Natural killer cell (primary cell): ENCODE results near the gene SEMA4B. TPM values are rescaled to one million over a fixed set of nuclear protein-coding genes. Genes with fewer than 3 reads are reported as not detected.

Experiments used
- ATAC-seq, 3 donors: fragments of 150-1000 bp in 2 of 3; fragments of 200-7000 bp in 1 of 3; cut with Tn5 transposase; 1 replicate in 1 of 3; 2 replicates in 2 of 3; pipeline ENCODE4 v1.10.0; 2021; ENCODE audit warnings: mild to moderate bottlenecking in 2 of 3, moderate library complexity in 2 of 3
- DNase-seq, 2 donors: peaks; one replicate each; pipeline versions ENCODE4 v3.0.0 to v3.0.0-alpha.2; 2013 to 2021; ENCODE audit warnings: mixed read lengths in 1 of 2
- H3K27ac ChIP-seq: one replicate; pipeline ENCODE4 v1.5.1; 2013; ENCODE audit warnings: mild to moderate bottlenecking, low read length
- H3K27me3 ChIP-seq: one replicate; pipeline ENCODE4 v1.6.1; 2013; ENCODE audit warnings: low read length; ENCODE audit not compliant: control insufficient read depth, insufficient read depth
- H3K36me3 ChIP-seq: one replicate; pipeline ENCODE4 v1.6.1; 2013; ENCODE audit warnings: low read length; ENCODE audit not compliant: control insufficient read depth, insufficient read depth
- H3K4me1 ChIP-seq: one replicate; pipeline ENCODE4 v1.6.1; 2013; ENCODE audit warnings: low read length; ENCODE audit not compliant: control insufficient read depth, insufficient read depth
- H3K4me3 ChIP-seq: one replicate; pipeline ENCODE4 v1.5.1; 2013; ENCODE audit warnings: low read length
- H3K9me3 ChIP-seq: one replicate; pipeline ENCODE4 v1.6.1; 2013; ENCODE audit warnings: low read length; ENCODE audit not compliant: control insufficient read depth, insufficient read depth
- H3K27ac Mint-ChIP-seq, 2 donors: one replicate each; pipeline ENCODE4 v1.8.0; 2022; ENCODE audit warnings: mild to moderate bottlenecking in 2 of 2, mixed read lengths in 2 of 2, moderate library complexity in 1 of 2
- H3K27me3 Mint-ChIP-seq, 2 donors: one replicate each; pipeline ENCODE4 v1.8.0; 2022; ENCODE audit warnings: low read depth in 2 of 2, mixed read lengths in 2 of 2
- H3K36me3 Mint-ChIP-seq: one replicate; pipeline ENCODE4 v1.8.0; 2022; ENCODE audit warnings: mixed read lengths
- H3K4me1 Mint-ChIP-seq, 2 donors: one replicate each; pipeline ENCODE4 v1.8.0; 2022; ENCODE audit warnings: mixed read lengths in 2 of 2
- H3K4me3 Mint-ChIP-seq: one replicate; pipeline ENCODE4 v1.8.0; 2022; ENCODE audit warnings: mild to moderate bottlenecking, moderate library complexity, mixed read lengths
- H3K9me3 Mint-ChIP-seq, 2 donors: one replicate each; pipeline ENCODE4 v1.8.0; 2022; ENCODE audit warnings: mixed read lengths in 2 of 2
- CTCF ChIP-seq: fragments of 200-600 bp; IDR thresholded peaks from one replicate; pipeline ENCODE4 v1.8.0; 2022; ENCODE audit warnings: antibody characterized with exemption
- WGBS: methylation state at CpG from one replicate; pipeline ENCODE4 v1.1.7; 2013; ENCODE audit warnings: missing lambda C conversion rate; ENCODE audit not compliant: insufficient coverage; 5-methylcytosine and 5-hydroxymethylcytosine counted together
- intact Hi-C: fragments of 100-400 bp; cut with micrococcal nuclease; formaldehyde crosslinking; loops from one replicate; pipeline ENCODE4 v1.14.2; 2022
- total RNA-seq, 4 donors: library from RNA; stranded (reverse); fragments of 120-200 nt in 1 of 4; gene quantifications; one replicate each; pipeline versions ENCODE4 v1.2.3 to v1.2.4, GENCODE V29; 2013 to 2022

SEMA4B gene
- total RNA-seq, 3 donors from 2014 or later (not counting 1 experiment from before 2014, with no cell fraction given), result 13.1 to 28.1 (median 25.0) TPM

GRCh38 chr15:90154246-90154645 is 46.9 kb upstream of the SEMA4B start:
- peaks cover 6% of the 10 kb centered on the region for H3K4me1 ChIP-seq
- H3K27me3 ChIP-seq, result no peaks in the 10 kb centered on the region
- DNase-seq (no peak), ATAC-seq (no peak)
- no peak overlapping the region for H3K4me3 ChIP-seq
- no peak overlapping the region for H3K4me3 Mint-ChIP-seq
- no peaks in the 10 kb centered on the region for H3K9me3 ChIP-seq
- no peaks in the 10 kb centered on the region for H3K36me3 ChIP-seq
- H3K27me3 Mint-ChIP-seq, result no peaks in the 10 kb centered on the region
- TF ChIP-seq CTCF, result no peak
- no peaks in the 10 kb centered on the region for H3K36me3 Mint-ChIP-seq
- intact Hi-C loops, result no loop called here
- H3K27ac ChIP-seq, result no peak overlapping the region
- H3K27ac Mint-ChIP-seq, result no peak overlapping the region
- H3K4me1 Mint-ChIP-seq, result peaks cover 0 to 12% of the 10 kb centered on the region in 2 donors
- WGBS, result 91% methylated on average over 5 of the region's 5 CpGs
- no peaks in the 10 kb centered on the region for H3K9me3 Mint-ChIP-seq

- Histone ChIP-seq H3K4me1 (peaks cover 6% of the 10 kb centered on the region), H3K36me3 (no peaks in the 10 kb centered on the region), H3K27me3 (no peaks in the 10 kb centered on the region), H3K4me3 (no peak overlapping the region), H3K9me3 (no peaks in the 10 kb centered on the region), H3K27ac (no peak overlapping the region)
- DNase-seq, result no peak
- 94% methylated on average over 11 of the region's 16 CpGs for WGBS
- Mint-ChIP-seq H3K4me1 (peaks cover 0 to 12% of the 10 kb centered on the region in 2 donors), H3K36me3 (no peaks in the 10 kb centered on the region), H3K9me3 (no peaks in the 10 kb centered on the region), H3K27me3 (no peaks in the 10 kb centered on the region), H3K4me3 (no peak overlapping the region), H3K27ac (no peak overlapping the region)
- TF ChIP-seq CTCF, result no peak
- intact Hi-C loops, result no loop called here
- ATAC-seq, result no peak
Observed at GRCh38 chr15:90154861-90155626, 46.1 kb upstream of the SEMA4B start.

GRCh38 chr15:90159213-90159612 is 41.9 kb upstream of the SEMA4B start:
- DNase-seq (no peak), ATAC-seq (no peak)
- Mint-ChIP-seq H3K4me3 (no peak overlapping the region), H3K4me1 (peaks cover 0 to 12% of the 10 kb centered on the region in 2 donors), H3K27ac (no peak overlapping the region), H3K36me3 (no peaks in the 10 kb centered on the region), H3K9me3 (no peaks in the 10 kb centered on the region), H3K27me3 (no peaks in the 10 kb centered on the region)
- 87% methylated on average over 2 of the region's 2 CpGs for WGBS
- Histone ChIP-seq H3K27me3 (no peaks in the 10 kb centered on the region), H3K9me3 (no peaks in the 10 kb centered on the region), H3K27ac (no peak overlapping the region), H3K4me1 (peaks cover 14% of the 10 kb centered on the region), H3K4me3 (no peak overlapping the region), H3K36me3 (no peaks in the 10 kb centered on the region)
- intact Hi-C loops, result no loop called here
- no peak for TF ChIP-seq CTCF
